ENCODE measurements around the gene OGFOD3. TPM values are rescaled to one million over a fixed set of nuclear protein-coding genes. Genes with fewer than 3 reads are reported as not detected.

The OGFOD3 gene
- total RNA-seq, 1 donor from 2014 or later: 35.6 TPM

DNA sequence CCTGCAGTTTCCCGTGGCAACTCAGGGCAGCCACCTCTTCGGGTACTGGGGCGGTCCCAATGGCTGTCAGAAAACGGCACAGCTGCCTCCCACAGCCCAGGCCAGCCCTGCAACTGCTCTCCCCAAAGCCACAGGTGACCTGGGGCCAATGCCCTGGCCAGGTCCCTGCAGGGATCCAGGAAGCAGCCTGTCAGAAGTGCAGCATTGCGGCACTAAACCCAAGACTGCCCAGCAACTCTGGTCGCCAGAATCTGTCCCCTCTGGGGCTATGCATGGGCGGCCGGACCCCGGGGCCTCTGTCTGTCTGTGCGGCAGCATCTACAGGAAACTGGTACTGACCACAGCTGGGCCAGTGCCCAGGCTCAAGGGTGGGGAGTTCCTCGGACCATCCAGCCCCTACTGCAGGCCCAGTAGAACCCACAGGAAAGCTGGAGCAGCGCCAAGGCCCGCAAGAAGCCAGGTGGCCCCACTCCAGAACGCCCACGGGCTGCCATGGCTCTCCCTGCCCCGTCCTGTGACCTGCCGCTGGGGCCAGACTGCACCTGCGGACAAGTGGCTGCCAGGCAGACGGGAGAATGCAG, 26.6 kb upstream of the OGFOD3 start:
- peaks cover 15% of the 10 kb centered on the region for H3K4me1 Mint-ChIP-seq
- no peaks in the 10 kb centered on the region for H3K36me3 Mint-ChIP-seq (ENCODE audit: low read depth)
- no peaks in the 10 kb centered on the region for H3K27me3 Mint-ChIP-seq (ENCODE audit: low read depth)

DNA sequence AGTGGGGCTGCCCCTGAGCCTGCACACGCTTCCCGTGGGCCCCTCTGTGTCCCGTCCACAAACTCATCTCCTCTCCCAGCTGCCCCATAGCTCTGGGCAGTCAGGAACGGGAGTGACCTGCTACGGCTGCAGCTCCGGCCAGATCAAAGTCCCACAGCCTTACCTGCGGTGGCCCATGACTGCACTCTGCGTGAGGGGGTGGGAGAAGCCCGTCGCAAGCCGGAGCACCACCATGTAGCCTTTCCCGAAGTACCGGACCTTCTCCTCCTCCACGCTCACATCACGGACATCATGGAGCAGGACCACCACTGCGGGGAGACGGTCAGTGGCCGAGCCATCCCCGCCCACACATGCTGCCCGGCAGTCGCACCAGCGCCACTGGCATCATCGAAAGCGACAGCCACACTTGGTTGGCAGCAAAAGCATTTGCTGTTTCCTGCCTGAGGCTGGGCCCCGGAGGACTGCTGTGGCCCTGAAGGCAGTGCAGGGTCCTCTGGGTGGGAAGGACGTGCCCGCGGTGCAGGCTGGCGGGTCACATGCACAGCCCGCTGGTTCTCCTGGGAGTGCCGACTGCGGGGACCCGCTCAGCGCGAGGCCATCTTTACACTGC, 26.0 kb upstream of the OGFOD3 start:
- H3K27ac Mint-ChIP-seq (ENCODE audit: unreplicated experiment): no peak overlapping the region
- H3K36me3 Mint-ChIP-seq (ENCODE audit: low read depth): no peaks in the 10 kb centered on the region
- H3K4me3 Mint-ChIP-seq: no peak overlapping the region
- TF ChIP-seq, protein P1, sequence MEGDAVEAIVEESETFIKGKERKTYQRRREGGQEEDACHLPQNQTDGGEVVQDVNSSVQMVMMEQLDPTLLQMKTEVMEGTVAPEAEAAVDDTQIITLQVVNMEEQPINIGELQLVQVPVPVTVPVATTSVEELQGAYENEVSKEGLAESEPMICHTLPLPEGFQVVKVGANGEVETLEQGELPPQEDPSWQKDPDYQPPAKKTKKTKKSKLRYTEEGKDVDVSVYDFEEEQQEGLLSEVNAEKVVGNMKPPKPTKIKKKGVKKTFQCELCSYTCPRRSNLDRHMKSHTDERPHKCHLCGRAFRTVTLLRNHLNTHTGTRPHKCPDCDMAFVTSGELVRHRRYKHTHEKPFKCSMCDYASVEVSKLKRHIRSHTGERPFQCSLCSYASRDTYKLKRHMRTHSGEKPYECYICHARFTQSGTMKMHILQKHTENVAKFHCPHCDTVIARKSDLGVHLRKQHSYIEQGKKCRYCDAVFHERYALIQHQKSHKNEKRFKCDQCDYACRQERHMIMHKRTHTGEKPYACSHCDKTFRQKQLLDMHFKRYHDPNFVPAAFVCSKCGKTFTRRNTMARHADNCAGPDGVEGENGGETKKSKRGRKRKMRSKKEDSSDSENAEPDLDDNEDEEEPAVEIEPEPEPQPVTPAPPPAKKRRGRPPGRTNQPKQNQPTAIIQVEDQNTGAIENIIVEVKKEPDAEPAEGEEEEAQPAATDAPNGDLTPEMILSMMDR (conservative IDR thresholded peaks at IDR 0.05): no peak
- no peaks in the 10 kb centered on the region for H3K9me3 Mint-ChIP-seq
- no peak for DNase-seq (ENCODE audit: low read depth, low spot score)
- no peaks in the 10 kb centered on the region for H3K27me3 Mint-ChIP-seq (ENCODE audit: low read depth)
- H3K4me1 Mint-ChIP-seq: peaks cover 9% of the 10 kb centered on the region

More for the DNA sequence above, 26.6 kb upstream of the OGFOD3 start:
- TF ChIP-seq, protein P1 (conservative IDR thresholded peaks at IDR 0.05): no peak
- no peak overlapping the region for H3K27ac Mint-ChIP-seq (ENCODE audit: unreplicated experiment)
- no peaks in the 10 kb centered on the region for H3K9me3 Mint-ChIP-seq
- H3K4me3 Mint-ChIP-seq: no peak overlapping the region
- no peak for DNase-seq (ENCODE audit: low read depth, low spot score)

DNA sequence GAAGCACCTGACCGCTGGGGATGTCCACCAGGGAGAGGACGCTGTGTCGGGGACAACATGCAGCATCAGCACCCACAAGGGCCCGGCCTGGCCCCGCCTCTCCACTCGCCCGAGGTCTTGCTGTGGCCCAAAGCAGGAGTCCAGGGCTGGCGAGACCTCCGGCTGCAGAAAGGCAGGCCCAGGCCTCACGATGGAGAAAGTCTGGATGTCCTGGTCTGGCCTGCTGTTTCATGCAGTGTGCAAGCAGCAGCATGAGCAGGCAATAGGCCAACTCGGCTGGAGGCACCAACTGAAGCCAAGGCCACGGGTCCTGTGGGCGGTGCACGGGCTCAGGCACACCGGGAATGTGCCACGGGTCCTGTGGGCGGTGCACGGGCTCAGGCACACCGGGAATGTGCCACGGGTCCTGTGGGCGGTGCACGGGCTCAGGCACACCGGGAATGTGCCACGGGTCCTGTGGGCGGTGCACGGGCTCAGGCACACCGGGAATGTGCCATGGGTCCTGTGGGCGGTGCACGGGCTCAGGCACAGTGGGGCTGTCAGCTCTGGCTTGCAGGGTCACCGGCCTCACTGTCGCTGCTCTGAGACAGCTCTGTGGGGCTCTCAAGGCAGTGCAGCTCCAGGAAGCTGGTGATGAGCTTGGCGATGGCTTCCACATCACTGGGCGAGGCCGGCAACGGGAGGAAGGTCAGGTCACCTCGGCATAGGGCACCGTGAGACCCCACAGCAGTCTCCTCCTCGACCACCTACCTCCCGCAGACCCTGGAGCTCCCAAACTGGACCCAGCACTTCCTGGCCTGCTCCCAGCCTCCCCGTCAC, 25.3 kb upstream of the OGFOD3 start:
- DNase-seq (ENCODE audit: low read depth, low spot score): no peak
- TF ChIP-seq, protein P1 (conservative IDR thresholded peaks at IDR 0.05): no peak
- H3K36me3 Mint-ChIP-seq (ENCODE audit: low read depth): no peaks in the 10 kb centered on the region
- H3K4me1 Mint-ChIP-seq: peaks cover 9% of the 10 kb centered on the region
- H3K27ac Mint-ChIP-seq (ENCODE audit: unreplicated experiment): no peak overlapping the region
- H3K9me3 Mint-ChIP-seq: no peaks in the 10 kb centered on the region
- H3K4me3 Mint-ChIP-seq: no peak overlapping the region
- no peaks in the 10 kb centered on the region for H3K27me3 Mint-ChIP-seq (ENCODE audit: low read depth)

DNA sequence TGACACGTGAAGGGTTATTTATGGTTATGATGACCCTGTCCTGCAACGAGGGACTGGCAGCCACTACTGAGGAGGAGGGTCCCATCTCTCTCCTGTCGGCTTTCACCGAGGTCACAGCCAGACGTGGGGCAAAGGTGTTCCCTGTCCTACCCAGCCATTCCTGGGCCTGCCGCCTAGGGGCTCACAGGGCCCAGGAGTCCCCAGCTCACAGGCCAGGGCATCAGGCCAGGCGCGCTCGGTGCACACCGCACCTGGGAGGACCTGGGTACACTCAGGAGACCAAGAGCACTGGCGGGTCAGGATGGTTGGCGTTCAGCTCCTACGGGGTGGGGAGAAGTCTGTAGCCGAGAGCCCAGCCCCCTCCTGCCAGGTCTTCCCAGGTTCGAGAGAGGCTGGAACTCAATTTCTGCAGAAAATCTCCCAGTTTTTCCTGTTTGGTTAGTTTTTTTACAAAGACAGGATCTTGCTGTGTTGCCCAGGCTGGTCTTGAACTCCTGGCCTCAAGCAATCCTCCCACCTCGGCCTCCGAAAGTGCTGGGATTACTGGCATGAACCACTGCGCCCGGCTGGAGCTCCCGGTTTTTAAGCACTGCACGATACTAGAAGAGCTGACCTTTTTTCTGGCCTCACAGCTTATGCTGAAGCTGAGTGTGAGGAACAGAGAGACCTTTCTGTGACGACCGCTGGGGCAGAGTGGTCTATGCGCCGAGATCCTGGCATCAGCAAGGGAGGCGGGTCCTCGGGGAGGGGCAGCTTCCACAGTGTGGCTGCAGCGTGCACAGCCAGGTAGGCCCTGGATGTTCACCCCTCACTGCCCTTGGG, 24.5 kb upstream of the OGFOD3 start:
- Mint-ChIP-seq H3K36me3 (ENCODE audit: low read depth) (no peaks in the 10 kb centered on the region), H3K27ac (ENCODE audit: unreplicated experiment) (no peak overlapping the region), H3K9me3 (no peaks in the 10 kb centered on the region), H3K27me3 (ENCODE audit: low read depth) (no peaks in the 10 kb centered on the region), H3K4me1 (peaks cover 9% of the 10 kb centered on the region), H3K4me3 (peak overlapping the region; percentile 57)
- no peak for DNase-seq (ENCODE audit: low read depth, low spot score)
- TF ChIP-seq, protein P1 (conservative IDR thresholded peaks at IDR 0.05): no peak
